HepG2 (cell line): ENCODE results near the gene AGBL1.

Experiments used
- EZH2 ChIP-seq: conservative IDR thresholded peaks from 2 replicates; pipeline ENCODE4 v1.6.1; 2012; ENCODE audit warnings: mild to moderate bottlenecking, low read depth, low read length, moderate library complexity
- GATAD2A ChIP-seq: IDR thresholded peaks from 2 replicates; pipeline ENCODE4 v1.6.1; 2016
- KMT2B ChIP-seq: IDR thresholded peaks from 2 replicates; pipeline ENCODE4 v1.6.1; 2016; ENCODE audit warnings: missing genetic modification reagents, missing compliant biosample characterization
- MYC ChIP-seq: sonication (generic); formaldehyde crosslinking; IDR thresholded peaks from 2 replicates; pipeline ENCODE4 v1.9.0; 2021; ENCODE audit warnings: missing genetic modification reagents, borderline replicate concordance
- NCOA1 ChIP-seq: sonication (generic); formaldehyde crosslinking; IDR thresholded peaks from 2 replicates; pipeline ENCODE4 v1.9.0; 2021; ENCODE audit warnings: missing genetic modification reagents
- NR2C2 ChIP-seq: sonication (generic); formaldehyde crosslinking; IDR thresholded peaks from 2 replicates; pipeline ENCODE4 v1.4.0; 2020; ENCODE audit warnings: missing genetic modification reagents, mild to moderate bottlenecking, moderate library complexity, borderline replicate concordance
- POLR2A ChIP-seq, 2 experiments: IDR thresholded peaks; 2 replicates each; pipeline ENCODE4 v1.6.1; 2011; ENCODE audit warnings: low read depth in 2 of 2, low read length in 2 of 2, mild to moderate bottlenecking in 1 of 2, moderate library complexity in 1 of 2; ENCODE audit not compliant: insufficient read depth in 1 of 2
- TMF1 ChIP-seq: sonication (generic); formaldehyde crosslinking; IDR thresholded peaks from 2 replicates; pipeline ENCODE4 v1.8.1; 2022; ENCODE audit warnings: low read depth, missing genetic modification reagents
- USF2 ChIP-seq, 2 experiments: sonication (generic) in 1 of 2; formaldehyde crosslinking in 1 of 2; IDR thresholded peaks; 2 replicates each; pipeline versions ENCODE4 v1.5.1 to v1.6.1; 2011 to 2020; ENCODE audit warnings: borderline replicate concordance in 1 of 2, low read depth in 1 of 2, low read length in 1 of 2, mild to moderate bottlenecking in 1 of 2, missing genetic modification reagents in 1 of 2, moderate library complexity in 1 of 2
- ZNF124 ChIP-seq: sonication (generic); formaldehyde crosslinking; IDR thresholded peaks from 2 replicates; pipeline ENCODE4 v1.4.0; 2020; ENCODE audit warnings: missing genetic modification reagents
- ZNF34 ChIP-seq: sonication (generic); formaldehyde crosslinking; IDR thresholded peaks from 2 replicates; pipeline ENCODE4 v1.4.0; 2020; ENCODE audit warnings: mild to moderate bottlenecking, missing genetic modification reagents, borderline replicate concordance
- ZNF501 ChIP-seq: sonication (generic); formaldehyde crosslinking; IDR thresholded peaks from 2 replicates; pipeline ENCODE4 v1.5.1; 2020; ENCODE audit warnings: mild to moderate bottlenecking, moderate library complexity, missing genetic modification reagents
- ZNF616 ChIP-seq: sonication (generic); formaldehyde crosslinking; IDR thresholded peaks from 2 replicates; pipeline ENCODE4 v1.5.0; 2020; ENCODE audit warnings: low read depth, mild to moderate bottlenecking, missing genetic modification reagents
- TF ChIP-seq, protein P1 (sequence below): fragments of 450-650 bp; IDR thresholded peaks from 2 replicates; pipeline ENCODE4 v1.6.1; 2017; ENCODE audit warnings: mild to moderate bottlenecking

DNA sequence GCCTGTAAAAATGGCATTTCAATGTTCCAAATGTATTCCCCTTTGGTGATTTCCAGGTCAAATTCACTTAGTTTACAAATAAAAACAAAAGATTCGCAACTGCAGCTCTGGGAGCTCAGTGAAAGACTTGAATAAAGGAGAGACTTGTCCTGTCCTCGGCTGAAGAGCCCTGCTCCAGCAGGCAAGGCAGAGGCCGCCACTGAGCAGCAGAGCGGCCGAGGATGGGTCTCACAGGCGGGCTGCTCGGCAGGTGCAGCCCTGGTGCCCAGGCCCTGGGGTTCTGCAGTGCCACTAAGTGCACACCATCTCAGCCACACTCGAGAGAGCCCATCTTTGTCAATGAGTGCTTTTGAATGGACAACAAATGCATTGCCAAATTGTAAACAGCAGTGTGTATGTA is 856.2 kb downstream of the AGBL1 start:
- TF ChIP-seq NCOA1 (CRISPR knock-in tag) (no peak), KMT2B (CRISPR knock-in tag) (no peak), ZNF124 (no peak), NR2C2 (CRISPR knock-in tag) (no peak), ZNF616 (CRISPR knock-in tag) (no peak), ZNF501 (no peak), POLR2A (IDR thresholded peaks at IDR 0.05; ENCODE audit: insufficient read depth in 1 of 2, low read depth in 2 of 2, low read length in 2 of 2) (no peak), MYC (CRISPR knock-in tag) (no peak), EZH2 (no peak), ZNF34 (CRISPR knock-in tag) (no peak), TMF1 (no peak), GATAD2A (CRISPR knock-in tag) (no peak), USF2 (IDR thresholded peaks at IDR 0.05; ENCODE audit: low read depth, low read length) (no peak), USF2 (CRISPR knock-in tag; IDR thresholded peaks at IDR 0.05; ENCODE audit: borderline replicate concordance) (no peak)
- TF ChIP-seq, protein P1, sequence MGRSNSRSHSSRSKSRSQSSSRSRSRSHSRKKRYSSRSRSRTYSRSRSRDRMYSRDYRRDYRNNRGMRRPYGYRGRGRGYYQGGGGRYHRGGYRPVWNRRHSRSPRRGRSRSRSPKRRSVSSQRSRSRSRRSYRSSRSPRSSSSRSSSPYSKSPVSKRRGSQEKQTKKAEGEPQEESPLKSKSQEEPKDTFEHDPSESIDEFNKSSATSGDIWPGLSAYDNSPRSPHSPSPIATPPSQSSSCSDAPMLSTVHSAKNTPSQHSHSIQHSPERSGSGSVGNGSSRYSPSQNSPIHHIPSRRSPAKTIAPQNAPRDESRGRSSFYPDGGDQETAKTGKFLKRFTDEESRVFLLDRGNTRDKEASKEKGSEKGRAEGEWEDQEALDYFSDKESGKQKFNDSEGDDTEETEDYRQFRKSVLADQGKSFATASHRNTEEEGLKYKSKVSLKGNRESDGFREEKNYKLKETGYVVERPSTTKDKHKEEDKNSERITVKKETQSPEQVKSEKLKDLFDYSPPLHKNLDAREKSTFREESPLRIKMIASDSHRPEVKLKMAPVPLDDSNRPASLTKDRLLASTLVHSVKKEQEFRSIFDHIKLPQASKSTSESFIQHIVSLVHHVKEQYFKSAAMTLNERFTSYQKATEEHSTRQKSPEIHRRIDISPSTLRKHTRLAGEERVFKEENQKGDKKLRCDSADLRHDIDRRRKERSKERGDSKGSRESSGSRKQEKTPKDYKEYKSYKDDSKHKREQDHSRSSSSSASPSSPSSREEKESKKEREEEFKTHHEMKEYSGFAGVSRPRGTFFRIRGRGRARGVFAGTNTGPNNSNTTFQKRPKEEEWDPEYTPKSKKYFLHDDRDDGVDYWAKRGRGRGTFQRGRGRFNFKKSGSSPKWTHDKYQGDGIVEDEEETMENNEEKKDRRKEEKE: no peak
